A549 (cell line): ENCODE data around the gene FOLR1. TPM values are rescaled to one million over a fixed set of nuclear protein-coding genes. Genes with fewer than 3 reads are reported as not detected.
A peak's percentile ranks its signal among the peaks of the same experiment; 100 is the strongest.
"Not testable (repeated sequence)": the region's sequence is repeated elsewhere in the genome, so short reads cannot be mapped to it uniquely, and the experiment has no call there.

Source experiments
- ATAC-seq, 2 experiments: fragments of 200-7000 bp in 1 of 2; fragments of >200 bp in 1 of 2; cut with Nextera tagmentation in 1 of 2; cut with Tn5 transposase in 1 of 2; 3 replicates each; pipeline versions ENCODE4 v1.8.0 to v1.9.1; 2018 to 2020; ENCODE audit warnings: mild to moderate bottlenecking in 1 of 2, moderate library complexity in 1 of 2
- CTCF ChIA-PET: fragments of 300-600 bp; sonication (Branson Sonifier 250); formaldehyde crosslinking; extraction: SDS; loops from one replicate; lab custom pipeline; 2021; ENCODE audit warnings: antibody characterized with exemption, inconsistent platforms; lab: Yijun Ruan, JAX
- POLR2A ChIA-PET: fragments of 350-600 bp; formaldehyde crosslinking; extraction: SDS; loops from one replicate; lab custom pipeline; 2021; ENCODE audit warnings: antibody characterized with exemption, inconsistent platforms; lab: Yijun Ruan, JAX
- DNase-seq, 2 experiments: peaks; one replicate each; pipeline versions ENCODE4 v3.0.0 to v3.0.0-alpha.2; 2011 to 2016; ENCODE audit warnings: low read depth in 1 of 2, low spot score in 1 of 2
- FAIRE-seq: peaks from 2 replicates; lab custom pipeline; 2011; peaks lifted over from hg19 to GRCh38; lab: Jason Lieb, UNC
- H3K27ac ChIP-seq, 2 experiments: fragments of >200 bp; sonication (Bioruptor Twin); formaldehyde crosslinking; 3 replicates each; pipeline ENCODE4 v1.5.1; 2016 to 2017
- H3K4me1 ChIP-seq: fragments of >200 bp; sonication (Bioruptor Twin); formaldehyde crosslinking; 3 replicates; pipeline ENCODE4 v1.6.1; 2016
- H3K4me2 ChIP-seq: fragments of >200 bp; sonication (Bioruptor Twin); formaldehyde crosslinking; 3 replicates; pipeline ENCODE4 v1.6.1; 2016
- H3K4me3 ChIP-seq: fragments of >200 bp; sonication (Bioruptor Twin); formaldehyde crosslinking; 3 replicates; pipeline ENCODE4 v1.5.1; 2016
- H3K9me3 ChIP-seq: fragments of >200 bp; sonication (Bioruptor Twin); formaldehyde crosslinking; 3 replicates; pipeline ENCODE4 v1.6.1; 2016
- CHD2 ChIP-seq: fragments of 150-350 bp; IDR thresholded peaks from 2 replicates; pipeline ENCODE4 v1.6.1; 2014; ENCODE audit warnings: low read length; ENCODE audit not compliant: partially characterized antibody
- CHD4 ChIP-seq: fragments of 200-600 bp; sonication (generic); IDR thresholded peaks from 2 replicates; pipeline ENCODE4 v1.6.1; 2016; ENCODE audit warnings: antibody characterized with exemption, mild to moderate bottlenecking, borderline replicate concordance
- EHMT2 ChIP-seq: fragments of 200-600 bp; sonication (generic); IDR thresholded peaks from 2 replicates; pipeline ENCODE4 v1.6.1; 2016; ENCODE audit warnings: antibody characterized with exemption, low read depth, mild to moderate bottlenecking, moderate library complexity
- FOSL2 ChIP-seq, 2 experiments: fragments of 450-650 bp in 1 of 2; fragments of >200 bp in 1 of 2; sonication (Bioruptor Twin) in 1 of 2; formaldehyde crosslinking; IDR thresholded peaks; 2 replicates each; pipeline versions ENCODE4 v1.5.0 to v1.6.1; 2016 to 2020; ENCODE audit warnings: mild to moderate bottlenecking in 1 of 2, moderate library complexity in 1 of 2
- FOXS1 ChIP-seq: fragments of 250-450 bp; sonication (Bioruptor Pico); IDR thresholded peaks from 2 replicates; pipeline ENCODE4 v1.5.0; 2020; ENCODE audit warnings: mild to moderate bottlenecking, moderate library complexity
- HDAC2 ChIP-seq: fragments of 200-600 bp; sonication (generic); IDR thresholded peaks from 2 replicates; pipeline ENCODE4 v1.6.1; 2016
- HES2 ChIP-seq: fragments of >200 bp; sonication (Bioruptor Twin); formaldehyde crosslinking; IDR thresholded peaks from 2 replicates; pipeline ENCODE4 v1.6.1; 2016
- HEYL ChIP-seq: fragments of 250-450 bp; sonication (Bioruptor Pico); IDR thresholded peaks from 2 replicates; pipeline ENCODE4 v1.8.0; 2021; ENCODE audit warnings: mild to moderate bottlenecking, moderate library complexity
- JUNB ChIP-seq: fragments of >200 bp; sonication (Bioruptor Twin); formaldehyde crosslinking; IDR thresholded peaks from 2 replicates; pipeline ENCODE4 v1.6.1; 2016
- KDM5A ChIP-seq: fragments of 200-600 bp; sonication (generic); IDR thresholded peaks from 2 replicates; pipeline ENCODE4 v1.6.1; 2016; ENCODE audit warnings: antibody characterized with exemption, mild to moderate bottlenecking
- NPAS2 ChIP-seq: fragments of 250-450 bp; sonication (Bioruptor Pico); IDR thresholded peaks from 2 replicates; pipeline ENCODE4 v1.8.0; 2022; ENCODE audit warnings: mild to moderate bottlenecking, moderate library complexity, borderline replicate concordance
- NR3C1 ChIP-seq: fragments of >200 bp; sonication (Bioruptor Twin); formaldehyde crosslinking; IDR thresholded peaks from 3 replicates; pipeline ENCODE4 v1.6.1; 2017
- PHF8 ChIP-seq: fragments of 200-600 bp; sonication (generic); IDR thresholded peaks from 2 replicates; pipeline ENCODE4 v1.6.1; 2016; ENCODE audit warnings: low read depth, mild to moderate bottlenecking, antibody characterized with exemption, moderate library complexity, borderline replicate concordance
- RARB ChIP-seq: fragments of 250-450 bp; sonication (Bioruptor Pico); IDR thresholded peaks from 2 replicates; pipeline ENCODE4 v1.8.0; 2021; ENCODE audit warnings: mild to moderate bottlenecking, moderate library complexity
- WGBS: methylation state at CpG from one replicate; pipeline ENCODE4 v1.1.6; 2017; ENCODE audit errors: missing lambda C conversion rate; 5-methylcytosine and 5-hydroxymethylcytosine counted together
- polyA plus RNA-seq, 4 experiments: library from polyadenylated mRNA; depleted of rRNA in 3 of 4; stranded (reverse); fragments of >200 nt; fragmentation: RNase III in 1 of 4; extraction: RNeasy Plus Mini Kit Qiagen cat#74134 plus additional on column Dnase treatment in 1 of 4; gene quantifications; 2 replicates in 3 of 4; 3 replicates in 1 of 4; pipeline ENCODE4 v1.2.3, GENCODE V29; 2011 to 2017
- TF ChIP-seq, protein P1 (sequence below): IDR thresholded peaks from 2 replicates; pipeline ENCODE4 v1.6.1; 2012
- TF ChIP-seq, protein P2 (sequence below): fragments of 200-600 bp; sonication (generic); IDR thresholded peaks from 2 replicates; pipeline ENCODE4 v1.6.1; 2016; ENCODE audit warnings: antibody characterized with exemption, mild to moderate bottlenecking, moderate library complexity

Gene FOLR1
- polyA plus RNA-seq, 2 of the 4 experiments (the other 2 are of a cell fraction), result 0.08 to 0.22 TPM

GRCh38 chr11:72172043-72172442 is 19.9 kb upstream of the FOLR1 start:
- H3K4me1 ChIP-seq, DNase-seq, POLR2A ChIA-PET, H3K4me2 ChIP-seq, FAIRE-seq, H3K27ac ChIP-seq, H3K4me3 ChIP-seq, H3K9me3 ChIP-seq: not testable (repeated sequence)
- WGBS, result 87% methylated on average over 4 of the region's 4 CpGs
- CTCF ChIA-PET, result interaction anchor here (1.9 to 5.9 kb wide), 2 partner anchors 12 to 147 kb away, joined by 6 to 25 read pairs; no protein-coding TSS in a partner anchor
- ATAC-seq, result peak in 1 of 2 experiments; percentile 13; a peak in 2 of 6 replicates

DNA sequence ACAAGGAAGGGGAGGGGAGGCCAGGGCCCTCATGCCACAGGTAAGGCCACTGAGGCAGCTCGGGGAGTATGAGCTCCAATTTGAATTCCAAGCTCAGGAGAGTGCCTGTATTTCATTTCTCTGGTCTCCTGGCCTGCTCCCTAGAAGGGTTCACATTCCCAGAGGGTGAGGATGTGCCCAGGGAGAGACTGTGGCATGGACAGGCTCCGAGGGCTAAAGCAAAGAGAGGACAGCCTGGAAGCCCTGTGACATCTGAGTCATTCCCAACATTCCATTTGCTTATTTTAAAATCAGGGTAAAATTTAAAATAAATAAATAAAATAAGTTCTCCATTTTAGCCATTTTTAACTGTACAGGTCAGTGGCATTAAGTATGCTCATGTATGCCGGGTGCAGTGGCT is 18.6 kb upstream of the FOLR1 start:
- WGBS, result 77% methylated on average over 3 of the region's 3 CpGs
- no peak for ATAC-seq
- no peak overlapping the region for H3K27ac ChIP-seq
- DNase-seq, result no peak
- TF ChIP-seq FOSL2 (IDR thresholded peaks at IDR 0.05) (no peak), FOSL2 (CRISPR knock-in tag; IDR thresholded peaks at IDR 0.05) (no peak), PHF8 (no peak), CHD4 (no peak), NR3C1 (no peak), CHD2 (no peak), NPAS2 (no peak), KDM5A (no peak), HDAC2 (no peak), RARB (CRISPR knock-in tag) (no peak), EHMT2 (no peak), JUNB (no peak)
- TF ChIP-seq, protein P1, sequence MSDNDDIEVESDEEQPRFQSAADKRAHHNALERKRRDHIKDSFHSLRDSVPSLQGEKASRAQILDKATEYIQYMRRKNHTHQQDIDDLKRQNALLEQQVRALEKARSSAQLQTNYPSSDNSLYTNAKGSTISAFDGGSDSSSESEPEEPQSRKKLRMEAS, result no peak
- ChIA-PET CTCF (interaction anchor here (0.6 to 2.2 kb wide), 3 partner anchors 10 to 148 kb away, joined by 3 to 13 read pairs (median 6); no protein-coding TSS in a partner anchor), POLR2A (no interaction called here)
- H3K4me2 ChIP-seq, result no peak overlapping the region
- 0 out of 3 replicates have a peak, but pooled peaks cover 3% of the 10 kb centered on the region for H3K4me1 ChIP-seq
- H3K9me3 ChIP-seq, result no peaks in the 10 kb centered on the region
- FAIRE-seq, result no peak
- H3K4me3 ChIP-seq, result no peak overlapping the region

GRCh38 chr11:72174302-72175070 is 17.5 kb upstream of the FOLR1 start:
- POLR2A ChIA-PET, result no interaction called here
- H3K4me3 ChIP-seq, result no peak overlapping the region
- no peak for FAIRE-seq

More at GRCh38 chr11:72174302-72175070, 17.5 kb upstream of the FOLR1 start:
- H3K9me3 ChIP-seq, result no peaks in the 10 kb centered on the region
- no peak overlapping the region for H3K4me2 ChIP-seq
- ATAC-seq, result no peak
- peaks cover 11% of the 10 kb centered on the region; the same call in 1 of the 3 replicates for H3K4me1 ChIP-seq
- 65% methylated on average over 8 of the region's 8 CpGs for WGBS
- DNase-seq, result no peak
- no peak overlapping the region for H3K27ac ChIP-seq
- TF ChIP-seq, protein P2, sequence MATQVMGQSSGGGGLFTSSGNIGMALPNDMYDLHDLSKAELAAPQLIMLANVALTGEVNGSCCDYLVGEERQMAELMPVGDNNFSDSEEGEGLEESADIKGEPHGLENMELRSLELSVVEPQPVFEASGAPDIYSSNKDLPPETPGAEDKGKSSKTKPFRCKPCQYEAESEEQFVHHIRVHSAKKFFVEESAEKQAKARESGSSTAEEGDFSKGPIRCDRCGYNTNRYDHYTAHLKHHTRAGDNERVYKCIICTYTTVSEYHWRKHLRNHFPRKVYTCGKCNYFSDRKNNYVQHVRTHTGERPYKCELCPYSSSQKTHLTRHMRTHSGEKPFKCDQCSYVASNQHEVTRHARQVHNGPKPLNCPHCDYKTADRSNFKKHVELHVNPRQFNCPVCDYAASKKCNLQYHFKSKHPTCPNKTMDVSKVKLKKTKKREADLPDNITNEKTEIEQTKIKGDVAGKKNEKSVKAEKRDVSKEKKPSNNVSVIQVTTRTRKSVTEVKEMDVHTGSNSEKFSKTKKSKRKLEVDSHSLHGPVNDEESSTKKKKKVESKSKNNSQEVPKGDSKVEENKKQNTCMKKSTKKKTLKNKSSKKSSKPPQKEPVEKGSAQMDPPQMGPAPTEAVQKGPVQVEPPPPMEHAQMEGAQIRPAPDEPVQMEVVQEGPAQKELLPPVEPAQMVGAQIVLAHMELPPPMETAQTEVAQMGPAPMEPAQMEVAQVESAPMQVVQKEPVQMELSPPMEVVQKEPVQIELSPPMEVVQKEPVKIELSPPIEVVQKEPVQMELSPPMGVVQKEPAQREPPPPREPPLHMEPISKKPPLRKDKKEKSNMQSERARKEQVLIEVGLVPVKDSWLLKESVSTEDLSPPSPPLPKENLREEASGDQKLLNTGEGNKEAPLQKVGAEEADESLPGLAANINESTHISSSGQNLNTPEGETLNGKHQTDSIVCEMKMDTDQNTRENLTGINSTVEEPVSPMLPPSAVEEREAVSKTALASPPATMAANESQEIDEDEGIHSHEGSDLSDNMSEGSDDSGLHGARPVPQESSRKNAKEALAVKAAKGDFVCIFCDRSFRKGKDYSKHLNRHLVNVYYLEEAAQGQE, result no peak
- no peak for TF ChIP-seq FOXS1
- TF ChIP-seq HEYL (CRISPR knock-in tag), result no peak
- TF ChIP-seq HES2, result no peak
- CTCF ChIA-PET, result interaction anchor here (0.6 to 2.3 kb wide), 5 partner anchors 9 to 239 kb away, joined by 3 to 13 read pairs (median 5); no protein-coding TSS in a partner anchor
